Measurements from ENCODE around the gene RNF38.
"Not testable (repeated sequence)": the region's sequence is repeated elsewhere in the genome, so short reads cannot be mapped to it uniquely, and the experiment has no call there.

Gene RNF38

DNA sequence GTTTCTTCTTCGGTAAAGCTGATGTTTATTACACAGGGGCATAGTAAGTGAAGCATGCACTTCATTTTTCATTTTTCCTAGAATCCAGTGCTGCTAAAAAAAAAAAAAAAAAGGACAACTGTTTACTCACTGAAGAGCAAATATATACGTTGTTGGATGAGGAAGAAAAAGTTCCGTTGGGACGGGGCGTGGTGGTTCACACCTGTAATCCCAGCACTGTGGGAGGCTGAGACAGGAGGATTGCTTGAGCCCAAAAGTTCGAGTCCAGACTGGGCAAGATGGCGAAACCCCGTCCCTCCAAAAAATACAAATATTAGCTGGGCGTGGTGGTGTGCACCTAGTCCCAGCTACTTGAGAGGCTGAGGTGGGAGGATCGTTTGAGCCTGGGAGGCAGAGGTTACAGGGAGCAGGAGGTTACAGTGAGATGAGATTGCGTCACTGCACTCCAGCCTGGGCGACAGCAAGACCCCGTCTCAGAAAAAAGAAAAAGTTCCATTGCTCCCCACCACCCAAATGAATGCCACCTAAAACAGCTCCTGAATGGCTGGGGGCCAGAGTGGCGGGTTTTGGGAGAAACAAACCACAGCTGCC is 81.8 kb downstream of the RNF38 start:
- TF ChIP-seq, protein P1, sequence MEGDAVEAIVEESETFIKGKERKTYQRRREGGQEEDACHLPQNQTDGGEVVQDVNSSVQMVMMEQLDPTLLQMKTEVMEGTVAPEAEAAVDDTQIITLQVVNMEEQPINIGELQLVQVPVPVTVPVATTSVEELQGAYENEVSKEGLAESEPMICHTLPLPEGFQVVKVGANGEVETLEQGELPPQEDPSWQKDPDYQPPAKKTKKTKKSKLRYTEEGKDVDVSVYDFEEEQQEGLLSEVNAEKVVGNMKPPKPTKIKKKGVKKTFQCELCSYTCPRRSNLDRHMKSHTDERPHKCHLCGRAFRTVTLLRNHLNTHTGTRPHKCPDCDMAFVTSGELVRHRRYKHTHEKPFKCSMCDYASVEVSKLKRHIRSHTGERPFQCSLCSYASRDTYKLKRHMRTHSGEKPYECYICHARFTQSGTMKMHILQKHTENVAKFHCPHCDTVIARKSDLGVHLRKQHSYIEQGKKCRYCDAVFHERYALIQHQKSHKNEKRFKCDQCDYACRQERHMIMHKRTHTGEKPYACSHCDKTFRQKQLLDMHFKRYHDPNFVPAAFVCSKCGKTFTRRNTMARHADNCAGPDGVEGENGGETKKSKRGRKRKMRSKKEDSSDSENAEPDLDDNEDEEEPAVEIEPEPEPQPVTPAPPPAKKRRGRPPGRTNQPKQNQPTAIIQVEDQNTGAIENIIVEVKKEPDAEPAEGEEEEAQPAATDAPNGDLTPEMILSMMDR (IDR thresholded peaks at IDR 0.05; ENCODE audit: extremely low read depth, missing control alignments): no peak
- no peak for DNase-seq (ENCODE audit: low spot score)

DNA sequence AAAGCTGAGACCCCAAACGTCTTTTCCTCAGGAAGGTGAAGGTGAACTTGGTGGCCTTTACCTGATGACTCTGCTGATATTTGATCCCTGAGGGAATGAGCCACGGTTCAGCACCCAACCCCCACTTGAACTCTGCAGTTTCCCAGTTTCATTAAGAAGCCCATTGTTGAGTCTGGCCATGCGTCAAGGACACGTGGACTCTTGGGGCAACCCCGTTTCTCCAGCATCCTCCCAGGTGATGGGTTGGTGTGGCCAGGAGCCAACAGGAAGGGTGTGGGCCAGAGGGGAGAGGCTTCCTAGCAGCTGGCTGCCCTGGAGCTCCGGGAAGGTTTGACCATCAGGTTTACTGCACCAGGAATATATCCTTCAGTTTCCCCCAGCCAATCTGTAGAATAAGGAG is 82.3 kb downstream of the RNF38 start:
- DNase-seq (ENCODE audit: low spot score): no peak
- TF ChIP-seq, protein P1 (IDR thresholded peaks at IDR 0.05; ENCODE audit: extremely low read depth, missing control alignments): no peak

DNA sequence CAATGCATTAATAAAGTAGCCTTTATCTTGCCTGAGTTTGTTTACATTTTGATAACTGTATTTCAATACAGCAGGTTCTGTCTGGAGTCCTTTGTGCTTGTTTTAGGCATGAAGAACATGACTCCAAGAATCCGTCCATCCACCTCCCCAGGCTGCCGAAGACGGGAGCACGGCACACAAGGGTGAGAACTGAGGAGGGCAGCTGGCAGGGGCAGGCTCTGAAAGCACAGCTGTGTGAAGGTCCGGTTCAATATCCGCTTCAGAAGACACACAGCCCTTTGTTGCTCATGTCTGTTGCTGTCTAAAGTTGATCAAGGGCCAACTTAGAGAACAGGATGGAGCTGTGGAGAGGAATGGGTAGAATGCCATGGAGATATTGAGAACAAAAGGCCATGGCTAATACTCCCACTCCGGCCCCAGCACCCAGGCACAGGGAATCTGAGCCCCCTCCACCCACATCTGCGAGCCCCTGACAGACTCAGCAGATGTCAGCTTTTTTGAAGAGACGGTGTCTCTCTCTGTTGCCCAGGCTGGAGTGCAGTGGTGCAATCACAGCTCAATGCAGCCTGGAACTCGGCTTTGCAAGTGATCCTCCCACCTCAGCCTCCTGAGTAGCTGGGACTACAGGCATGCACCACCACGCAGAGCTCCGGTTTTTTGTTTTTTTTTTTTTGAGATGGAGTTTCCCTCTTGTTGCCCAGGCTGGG is 83.3 kb downstream of the RNF38 start:
- TF ChIP-seq, protein P1 (IDR thresholded peaks at IDR 0.05; ENCODE audit: extremely low read depth, missing control alignments): no peak
- no peak for DNase-seq (ENCODE audit: low spot score)

DNA sequence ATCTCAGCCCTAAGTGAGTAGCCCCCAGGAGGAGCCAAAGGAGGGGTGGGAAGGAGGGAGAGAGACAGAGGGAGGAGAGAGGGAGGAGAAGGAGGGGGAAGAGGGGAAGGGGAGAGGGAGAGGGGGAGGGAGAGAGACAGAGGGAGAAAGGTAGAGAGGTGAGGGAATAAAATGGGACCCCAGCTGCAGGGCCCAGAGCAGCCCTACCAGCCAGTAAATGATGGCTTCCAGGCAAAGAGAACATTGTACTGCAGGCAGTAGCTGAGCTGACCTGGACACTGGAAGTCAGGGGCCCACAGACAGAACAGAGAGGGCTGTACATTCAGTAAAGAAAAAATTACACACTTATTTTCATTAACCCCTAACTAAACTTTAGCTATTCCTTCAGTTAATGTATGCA is 84.0 kb downstream of the RNF38 start:
- TF ChIP-seq, protein P1 (IDR thresholded peaks at IDR 0.05; ENCODE audit: extremely low read depth, missing control alignments): no peak

DNA sequence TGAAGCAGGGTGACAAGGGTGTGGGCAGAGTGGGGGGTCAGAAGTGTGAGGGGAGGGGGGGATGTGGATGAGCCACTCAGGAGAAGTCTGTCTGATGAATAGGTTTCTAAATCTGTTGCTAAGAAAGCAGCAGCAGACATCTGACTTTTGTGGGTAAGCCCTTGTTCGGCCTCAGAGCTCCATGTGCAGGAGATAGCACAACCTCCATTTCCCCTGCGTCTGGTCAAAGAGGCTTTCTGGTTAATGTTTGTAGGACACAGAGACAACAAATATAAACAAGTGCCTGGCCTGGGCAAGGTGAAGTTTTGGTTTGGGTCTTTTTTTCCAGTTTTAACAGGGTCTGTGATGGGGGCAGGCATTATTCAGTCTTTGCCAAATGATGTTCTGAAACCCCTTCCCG is 84.8 kb downstream of the RNF38 start:
- TF ChIP-seq, protein P1 (IDR thresholded peaks at IDR 0.05; ENCODE audit: extremely low read depth, missing control alignments): no peak
- DNase-seq (ENCODE audit: low spot score): no peak

More for the DNA sequence above, 84.0 kb downstream of the RNF38 start:
- no peak for DNase-seq (ENCODE audit: low spot score)

- TF ChIP-seq, protein P1 (IDR thresholded peaks at IDR 0.05; ENCODE audit: extremely low read depth, missing control alignments): no peak
Observed at GRCh38 chr9:36314740-36315139, 85.3 kb downstream of the RNF38 start.

GRCh38 chr9:36306471-36307306 is 93.4 kb downstream of the RNF38 start:
- DNase-seq (ENCODE audit: low spot score): no peak
- TF ChIP-seq, protein P1 (IDR thresholded peaks at IDR 0.05; ENCODE audit: extremely low read depth, missing control alignments): no peak

More at GRCh38 chr9:36314740-36315139, 85.3 kb downstream of the RNF38 start:
- no peak for DNase-seq (ENCODE audit: low spot score)

GRCh38 chr9:36304366-36304765 is 95.7 kb downstream of the RNF38 start:
- not testable (repeated sequence) for DNase-seq (ENCODE audit: low spot score)
